Activated CD4-positive, alpha-beta T cell treated with anti-CD3 and anti-CD28 coated beads, Interleukin-2, amount 50 U/mL, for 1 hour (primary cell): Measurements from ENCODE around the gene SLC25A36.
"Not testable (repeated sequence)": the region's sequence is repeated elsewhere in the genome, so short reads cannot be mapped to it uniquely, and the experiment has no call there.

Experiments
- DNase-seq: peaks from one replicate; pipeline ENCODE4 v3.0.0-alpha.2; 2020

Gene SLC25A36

GRCh38 chr3:141000027-141000663 lies 58.5 kb downstream of the SLC25A36 start:
- DNase-seq = peak; percentile 34

- DNase-seq = no peak
These were observed 59.0 kb downstream of the SLC25A36 start for GRCh38 chr3:141000686-141001085.

- DNase-seq = no peak
These were observed 64.7 kb downstream of the SLC25A36 start for GRCh38 chr3:141006344-141006743.

GRCh38 chr3:141009496-141009895 lies 67.9 kb downstream of the SLC25A36 start:
- DNase-seq = no peak

- DNase-seq = peak; percentile 76
These were observed 69.8 kb downstream of the SLC25A36 start for GRCh38 chr3:141011232-141011996.

- no peak for DNase-seq
These were observed 70.3 kb downstream of the SLC25A36 start for GRCh38 chr3:141011997-141012262.

GRCh38 chr3:141012571-141012970 lies 70.9 kb downstream of the SLC25A36 start:
- DNase-seq = no peak

GRCh38 chr3:141015481-141015880 lies 73.8 kb downstream of the SLC25A36 start:
- no peak for DNase-seq

- DNase-seq = not testable (repeated sequence)
These were observed 76.0 kb downstream of the SLC25A36 start for GRCh38 chr3:141017366-141018322.

GRCh38 chr3:141019244-141019643 lies 77.6 kb downstream of the SLC25A36 start:
- DNase-seq = no peak

- DNase-seq = no peak
These were observed 78.7 kb downstream of the SLC25A36 start for GRCh38 chr3:141020143-141020830.

GRCh38 chr3:141021261-141021660 lies 79.6 kb downstream of the SLC25A36 start:
- DNase-seq = no peak
